22Rv1 (cell line): ENCODE measurements around the gene NTRK3.

Source experiments
- ZFX ChIP-seq: fragments of 450-650 bp; IDR thresholded peaks from 2 replicates; pipeline ENCODE4 v1.6.1; 2017; ENCODE audit warnings: antibody characterized with exemption, borderline replicate concordance
- TF ChIP-seq, protein P1 (sequence below): fragments of 450-650 bp; IDR thresholded peaks from 2 replicates; pipeline ENCODE4 v1.5.1; 2017; ENCODE audit warnings: mild to moderate bottlenecking

DNA sequence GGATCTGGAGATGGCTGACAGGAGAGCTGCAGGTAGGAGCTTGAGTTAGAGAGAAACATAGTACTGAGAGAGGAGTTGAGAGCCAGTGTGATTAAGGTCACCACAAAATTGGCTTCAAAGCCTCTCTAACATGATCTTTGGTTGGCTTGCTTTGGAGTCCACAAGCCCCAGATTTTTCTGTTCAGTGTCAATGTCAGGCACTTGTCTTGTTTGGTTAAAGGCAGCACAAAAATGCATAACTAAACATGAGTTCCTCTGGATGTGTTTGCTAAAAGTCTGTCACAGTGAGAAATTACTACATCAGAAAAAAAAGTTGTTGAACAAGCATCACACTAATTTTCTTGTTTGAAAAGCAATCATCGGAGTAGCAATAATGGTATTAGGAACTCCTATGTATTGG, 440.5 kb downstream of the NTRK3 start:
- TF ChIP-seq, protein P1, sequence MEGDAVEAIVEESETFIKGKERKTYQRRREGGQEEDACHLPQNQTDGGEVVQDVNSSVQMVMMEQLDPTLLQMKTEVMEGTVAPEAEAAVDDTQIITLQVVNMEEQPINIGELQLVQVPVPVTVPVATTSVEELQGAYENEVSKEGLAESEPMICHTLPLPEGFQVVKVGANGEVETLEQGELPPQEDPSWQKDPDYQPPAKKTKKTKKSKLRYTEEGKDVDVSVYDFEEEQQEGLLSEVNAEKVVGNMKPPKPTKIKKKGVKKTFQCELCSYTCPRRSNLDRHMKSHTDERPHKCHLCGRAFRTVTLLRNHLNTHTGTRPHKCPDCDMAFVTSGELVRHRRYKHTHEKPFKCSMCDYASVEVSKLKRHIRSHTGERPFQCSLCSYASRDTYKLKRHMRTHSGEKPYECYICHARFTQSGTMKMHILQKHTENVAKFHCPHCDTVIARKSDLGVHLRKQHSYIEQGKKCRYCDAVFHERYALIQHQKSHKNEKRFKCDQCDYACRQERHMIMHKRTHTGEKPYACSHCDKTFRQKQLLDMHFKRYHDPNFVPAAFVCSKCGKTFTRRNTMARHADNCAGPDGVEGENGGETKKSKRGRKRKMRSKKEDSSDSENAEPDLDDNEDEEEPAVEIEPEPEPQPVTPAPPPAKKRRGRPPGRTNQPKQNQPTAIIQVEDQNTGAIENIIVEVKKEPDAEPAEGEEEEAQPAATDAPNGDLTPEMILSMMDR, result no peak
- no peak for TF ChIP-seq ZFX
